NCI-H2107 treated with DMSO at 0.1 percent for 48 hours (cell line): ENCODE measurements around the gene ALS2CL.

Experiments
- DNase-seq: peaks from one replicate; lab custom pipeline; 2025; ENCODE audit not compliant: unreplicated experiment; lab: John Stamatoyannopoulos, UW

ALS2CL gene

GRCh38 chr3:46679681-46680080, 13.8 kb downstream of the ALS2CL start:
- no peak for DNase-seq

- no peak for DNase-seq
Measured at GRCh38 chr3:46678280-46678679, 15.2 kb downstream of the ALS2CL start.

- no peak for DNase-seq
Measured at GRCh38 chr3:46677411-46677726, 16.1 kb downstream of the ALS2CL start.

GRCh38 chr3:46676601-46677410, 16.7 kb downstream of the ALS2CL start:
- no peak for DNase-seq

GRCh38 chr3:46675843-46676567, 17.5 kb downstream of the ALS2CL start:
- no peak for DNase-seq

- DNase-seq: no peak
Measured at GRCh38 chr3:46675426-46675825, 18.1 kb downstream of the ALS2CL start.

- DNase-seq: no peak
Measured at GRCh38 chr3:46674031-46674845, 19.2 kb downstream of the ALS2CL start.

- DNase-seq: no peak
Measured at GRCh38 chr3:46673151-46674030, 20.1 kb downstream of the ALS2CL start.

- DNase-seq: no peak
Measured at GRCh38 chr3:46672349-46672695, 21.2 kb downstream of the ALS2CL start.

- DNase-seq: no peak
Measured at GRCh38 chr3:46671541-46672348, 21.7 kb downstream of the ALS2CL start.

- no peak for DNase-seq
Measured at GRCh38 chr3:46670891-46671427, 22.5 kb downstream of the ALS2CL start.

GRCh38 chr3:46670000-46670890, 23.2 kb downstream of the ALS2CL start:
- no peak for DNase-seq

- DNase-seq: no peak
Measured at GRCh38 chr3:46669191-46669999, 24.1 kb downstream of the ALS2CL start.

GRCh38 chr3:46668591-46668990, 24.9 kb downstream of the ALS2CL start:
- no peak for DNase-seq

GRCh38 chr3:46668116-46668515, 25.4 kb downstream of the ALS2CL start:
- DNase-seq: no peak

GRCh38 chr3:46667657-46668056, 25.8 kb downstream of the ALS2CL start:
- DNase-seq: no peak

GRCh38 chr3:46667061-46667621, 26.3 kb downstream of the ALS2CL start:
- DNase-seq: no peak

GRCh38 chr3:46666453-46666845, 27.0 kb downstream of the ALS2CL start:
- DNase-seq: no peak
